ENCODE measurements around the gene GPR183. TPM values are rescaled to one million over a fixed set of nuclear protein-coding genes. Genes with fewer than 3 reads are reported as not detected.

The GPR183 gene
- total RNA-seq, 1 donor: 0.36 TPM

- Histone ChIP-seq H3K36me3 (ENCODE audit: insufficient read depth, low read length) (no peaks in the 10 kb centered on the region), H2AFZ (ENCODE audit: low read length) (no peak overlapping the region), H3K27ac (ENCODE audit: low read depth, low read length) (no peak overlapping the region), H3K4me2 (ENCODE audit: insufficient read depth, low read length) (no peak overlapping the region), H3K27me3 (ENCODE audit: insufficient read depth, low read length) (no peaks in the 10 kb centered on the region), H4K20me1 (ENCODE audit: insufficient read depth, low read length) (no peaks in the 10 kb centered on the region), H3K79me2 (ENCODE audit: insufficient read depth, low read length) (peaks cover 7% of the 10 kb centered on the region), H3K4me3 (ENCODE audit: insufficient read depth, low read length) (no peak overlapping the region), H3K4me1 (ENCODE audit: insufficient read depth, low read length) (peaks cover 16% of the 10 kb centered on the region), H3K9me3 (ENCODE audit: low read depth, low read length) (no peaks in the 10 kb centered on the region)
- no peak for DNase-seq (ENCODE audit: insufficient read length, low spot score, missing footprints)
- no peak for TF ChIP-seq CTCF (IDR thresholded peaks at IDR 0.05; ENCODE audit: extremely low read depth, low read depth, low read length)
These were observed 7.3 kb downstream of the GPR183 start for GRCh38 chr13:99299920-99300341.

DNA sequence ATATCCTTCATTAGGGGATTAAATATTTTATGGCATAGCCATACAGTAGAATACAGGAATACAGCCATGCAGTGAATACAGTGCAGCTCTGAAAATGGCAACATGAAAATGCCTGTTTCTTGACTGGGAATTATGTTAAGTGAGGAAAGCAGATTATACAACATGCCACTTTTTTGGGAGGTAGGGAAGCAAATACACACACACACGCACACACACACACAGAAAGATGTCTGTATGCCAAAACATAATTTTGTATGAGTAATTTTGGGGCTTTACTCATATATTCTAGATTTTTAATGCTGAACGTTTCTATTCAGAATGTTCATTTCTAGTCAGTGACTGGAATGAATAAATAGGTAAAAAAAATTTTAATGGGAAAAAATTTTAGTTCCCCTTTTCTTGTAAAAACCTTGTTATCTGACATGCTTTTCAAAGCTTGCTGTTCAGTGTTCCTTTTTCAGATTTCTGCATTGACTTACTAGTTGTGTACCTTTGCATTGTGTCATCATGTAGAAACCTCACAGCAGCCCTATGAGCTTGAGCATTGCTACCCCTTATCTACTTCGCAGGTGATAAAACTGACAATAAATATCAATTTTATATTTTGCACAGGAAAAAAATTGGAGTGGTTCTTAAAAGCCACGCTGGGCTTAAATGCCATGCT is 7.8 kb downstream of the GPR183 start:
- H3K27ac ChIP-seq (ENCODE audit: low read depth, low read length): no peak overlapping the region
- no peak for TF ChIP-seq CTCF (IDR thresholded peaks at IDR 0.05; ENCODE audit: extremely low read depth, low read depth, low read length)
- H3K4me2 ChIP-seq (ENCODE audit: insufficient read depth, low read length): no peak overlapping the region

DNA sequence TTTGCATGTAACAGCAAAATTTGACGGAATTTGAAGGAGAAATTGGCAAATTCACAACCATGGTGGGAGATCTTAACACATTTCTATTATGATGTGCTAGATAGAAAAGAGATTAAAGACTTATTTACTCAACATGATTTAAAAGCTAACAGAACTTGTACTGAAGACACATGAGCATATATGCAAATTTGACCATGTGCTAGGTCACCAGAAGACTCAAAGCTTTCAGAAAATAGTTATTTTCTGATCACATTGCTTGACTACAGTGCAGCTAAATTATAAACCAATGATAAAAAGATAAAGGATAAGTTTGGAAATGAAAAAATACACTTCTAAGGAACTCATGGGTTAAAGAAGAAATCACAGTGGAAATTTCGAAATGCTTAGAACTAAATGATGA is 9.1 kb downstream of the GPR183 start:
- Histone ChIP-seq H3K27ac (ENCODE audit: low read depth, low read length) (no peak overlapping the region), H4K20me1 (ENCODE audit: insufficient read depth, low read length) (no peaks in the 10 kb centered on the region), H3K36me3 (ENCODE audit: insufficient read depth, low read length) (no peaks in the 10 kb centered on the region), H3K27me3 (ENCODE audit: insufficient read depth, low read length) (no peaks in the 10 kb centered on the region), H2AFZ (ENCODE audit: low read length) (no peak overlapping the region), H3K4me1 (ENCODE audit: insufficient read depth, low read length) (peaks cover 16% of the 10 kb centered on the region), H3K4me3 (ENCODE audit: insufficient read depth, low read length) (no peak overlapping the region), H3K9me3 (ENCODE audit: low read depth, low read length) (no peaks in the 10 kb centered on the region), H3K79me2 (ENCODE audit: insufficient read depth, low read length) (peaks cover 3% of the 10 kb centered on the region), H3K4me2 (ENCODE audit: insufficient read depth, low read length) (no peak overlapping the region)
- DNase-seq (ENCODE audit: insufficient read length, low spot score, missing footprints): no peak
- no peak for TF ChIP-seq CTCF (IDR thresholded peaks at IDR 0.05; ENCODE audit: extremely low read depth, low read depth, low read length)

More for the DNA sequence above, 7.8 kb downstream of the GPR183 start:
- no peak overlapping the region for H2AFZ ChIP-seq (ENCODE audit: low read length)
- no peaks in the 10 kb centered on the region for H3K36me3 ChIP-seq (ENCODE audit: insufficient read depth, low read length)
- H3K4me1 ChIP-seq (ENCODE audit: insufficient read depth, low read length): peaks cover 16% of the 10 kb centered on the region
- no peaks in the 10 kb centered on the region for H3K27me3 ChIP-seq (ENCODE audit: insufficient read depth, low read length)
- H3K4me3 ChIP-seq (ENCODE audit: insufficient read depth, low read length): no peak overlapping the region
- DNase-seq (ENCODE audit: insufficient read length, low spot score, missing footprints): no peak
- no peaks in the 10 kb centered on the region for H3K9me3 ChIP-seq (ENCODE audit: low read depth, low read length)
- no peaks in the 10 kb centered on the region for H4K20me1 ChIP-seq (ENCODE audit: insufficient read depth, low read length)
- peaks cover 7% of the 10 kb centered on the region for H3K79me2 ChIP-seq (ENCODE audit: insufficient read depth, low read length)

DNA sequence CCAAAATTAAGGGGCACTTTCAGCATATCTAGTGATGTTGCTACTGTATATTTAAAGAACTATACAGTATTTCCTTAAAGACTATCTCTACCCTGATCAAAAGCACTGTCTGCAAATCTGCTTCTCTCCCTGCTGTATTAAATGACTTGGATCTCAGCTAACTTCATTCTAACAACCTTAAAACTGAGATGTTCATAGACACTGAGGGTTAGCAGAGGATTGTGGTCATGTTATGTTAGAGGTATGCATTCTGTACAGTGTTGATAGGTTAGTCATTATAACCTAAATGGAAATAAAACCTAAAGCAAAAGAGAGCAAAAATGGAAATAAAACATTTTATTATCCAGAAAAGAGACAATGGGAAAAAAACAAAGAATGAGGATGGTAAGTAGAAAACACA is 9.9 kb downstream of the GPR183 start:
- Histone ChIP-seq H3K4me3 (ENCODE audit: insufficient read depth, low read length) (no peak overlapping the region), H3K9me3 (ENCODE audit: low read depth, low read length) (no peaks in the 10 kb centered on the region), H3K4me2 (ENCODE audit: insufficient read depth, low read length) (no peak overlapping the region), H3K36me3 (ENCODE audit: insufficient read depth, low read length) (no peaks in the 10 kb centered on the region), H2AFZ (ENCODE audit: low read length) (no peak overlapping the region), H3K27me3 (ENCODE audit: insufficient read depth, low read length) (no peaks in the 10 kb centered on the region), H4K20me1 (ENCODE audit: insufficient read depth, low read length) (no peaks in the 10 kb centered on the region), H3K27ac (ENCODE audit: low read depth, low read length) (no peak overlapping the region), H3K4me1 (ENCODE audit: insufficient read depth, low read length) (peaks cover 16% of the 10 kb centered on the region), H3K79me2 (ENCODE audit: insufficient read depth, low read length) (peaks cover 3% of the 10 kb centered on the region)
- TF ChIP-seq CTCF (IDR thresholded peaks at IDR 0.05; ENCODE audit: extremely low read depth, low read depth, low read length): no peak
- no peak for DNase-seq (ENCODE audit: insufficient read length, low spot score, missing footprints)
